HEK293 (cell line): ENCODE measurements around the gene TOP3A.

Source experiments
- CTCF ChIA-PET: fragments of 350-600 bp; formaldehyde crosslinking; extraction: SDS; loops from one replicate; lab custom pipeline; 2021; ENCODE audit warnings: antibody characterized with exemption; lab: Yijun Ruan, JAX
- POLR2A ChIA-PET: fragments of 300-600 bp; formaldehyde crosslinking; extraction: SDS; loops from one replicate; lab custom pipeline; 2020; ENCODE audit warnings: antibody characterized with exemption, inconsistent platforms; lab: Yijun Ruan, JAX
- H3K27ac ChIP-seq: fragments of 200-500 bp; sonication (Bioruptor generic); 2 replicates; pipeline ENCODE4 v1.5.1; 2014; ENCODE audit warnings: low read depth, low read length, control low read depth, inconsistent platforms; ENCODE audit errors: extremely low read depth
- H3K36me3 ChIP-seq, 2 experiments: fragments of 200-500 bp in 1 of 2; sonication (Bioruptor generic) in 1 of 2; 1 replicate in 1 of 2; 2 replicates in 1 of 2; pipeline ENCODE4 v1.5.1; 2014 to 2017; ENCODE audit warnings: inconsistent platforms in 2 of 2, low read length in 2 of 2; ENCODE audit not compliant: control insufficient read depth in 2 of 2, insufficient read depth in 1 of 2
- H3K4me1 ChIP-seq: fragments of 200-500 bp; sonication (Bioruptor generic); 2 replicates; pipeline ENCODE4 v1.5.1; 2014; ENCODE audit warnings: mild to moderate bottlenecking, low read length, inconsistent platforms; ENCODE audit not compliant: control insufficient read depth, insufficient read depth
- H3K4me3 ChIP-seq: 2 replicates; pipeline ENCODE4 v1.5.1; 2011; ENCODE audit warnings: low read depth, mild to moderate bottlenecking, control low read depth, low read length, moderate library complexity
- H3K9me3 ChIP-seq: fragments of 200-500 bp; sonication (Bioruptor generic); 2 replicates; pipeline ENCODE4 v1.5.1; 2014; ENCODE audit warnings: low read depth, low read length, inconsistent platforms; ENCODE audit not compliant: control insufficient read depth, insufficient read depth
- CTCF ChIP-seq: fragments of 450-650 bp; formaldehyde crosslinking; IDR thresholded peaks from 2 replicates; pipeline ENCODE4 v1.5.1; 2016; ENCODE audit warnings: missing biosample characterization, missing genetic modification characterization
- GLIS2 ChIP-seq: fragments of 450-650 bp; formaldehyde crosslinking; IDR thresholded peaks from 2 replicates; pipeline ENCODE4 v1.5.1; 2016; ENCODE audit warnings: missing biosample characterization, missing genetic modification characterization
- PRDM4 ChIP-seq: fragments of 450-650 bp; formaldehyde crosslinking; IDR thresholded peaks from 2 replicates; pipeline ENCODE4 v1.5.1; 2017; ENCODE audit warnings: missing biosample characterization, missing genetic modification characterization
- SP7 ChIP-seq: fragments of 450-650 bp; formaldehyde crosslinking; IDR thresholded peaks from 2 replicates; pipeline ENCODE4 v1.5.1; 2016; ENCODE audit warnings: missing biosample characterization, missing genetic modification characterization
- WT1 ChIP-seq: fragments of 450-650 bp; formaldehyde crosslinking; IDR thresholded peaks from 2 replicates; pipeline ENCODE4 v1.5.1; 2016; ENCODE audit warnings: missing biosample characterization, missing genetic modification characterization
- ZBTB17 ChIP-seq: fragments of 450-650 bp; formaldehyde crosslinking; IDR thresholded peaks from 2 replicates; pipeline ENCODE4 v1.5.1; 2016; ENCODE audit warnings: missing biosample characterization, missing genetic modification characterization
- ZBTB6 ChIP-seq: fragments of 450-650 bp; formaldehyde crosslinking; IDR thresholded peaks from 2 replicates; pipeline ENCODE4 v1.5.1; 2017; ENCODE audit warnings: missing biosample characterization, missing genetic modification characterization
- ZBTB7A ChIP-seq: fragments of 450-650 bp; formaldehyde crosslinking; IDR thresholded peaks from 2 replicates; pipeline ENCODE4 v1.5.1; 2016; ENCODE audit warnings: low read depth, missing biosample characterization, missing genetic modification characterization
- ZFHX2 ChIP-seq: fragments of 450-650 bp; formaldehyde crosslinking; conservative IDR thresholded peaks from 2 replicates; pipeline ENCODE4 v1.5.1; 2016; ENCODE audit warnings: missing biosample characterization, missing genetic modification characterization
- ZIC2 ChIP-seq: fragments of 450-650 bp; formaldehyde crosslinking; IDR thresholded peaks from 2 replicates; pipeline ENCODE4 v1.5.1; 2016; ENCODE audit warnings: missing biosample characterization, missing genetic modification characterization
- ZNF155 ChIP-seq: fragments of 450-650 bp; formaldehyde crosslinking; IDR thresholded peaks from 2 replicates; pipeline ENCODE4 v1.5.1; 2016; ENCODE audit warnings: missing biosample characterization, missing genetic modification characterization
- ZNF2 ChIP-seq: fragments of 450-650 bp; formaldehyde crosslinking; IDR thresholded peaks from 2 replicates; pipeline ENCODE4 v1.5.1; 2016; ENCODE audit warnings: missing biosample characterization, missing genetic modification characterization
- ZNF202 ChIP-seq: fragments of 450-650 bp; formaldehyde crosslinking; IDR thresholded peaks from 2 replicates; pipeline ENCODE4 v1.5.1; 2016; ENCODE audit warnings: missing biosample characterization, missing genetic modification characterization, borderline replicate concordance
- ZNF214 ChIP-seq: fragments of 450-650 bp; formaldehyde crosslinking; IDR thresholded peaks from 2 replicates; pipeline ENCODE4 v1.5.1; 2017; ENCODE audit warnings: missing biosample characterization, mild to moderate bottlenecking, missing genetic modification characterization, borderline replicate concordance
- ZNF248 ChIP-seq: fragments of 450-650 bp; formaldehyde crosslinking; IDR thresholded peaks from 2 replicates; pipeline ENCODE4 v1.5.1; 2017; ENCODE audit warnings: missing biosample characterization, missing genetic modification characterization
- ZNF266 ChIP-seq: fragments of 450-650 bp; formaldehyde crosslinking; IDR thresholded peaks from 2 replicates; pipeline ENCODE4 v1.5.1; 2016; ENCODE audit warnings: missing biosample characterization, missing genetic modification characterization, low read depth
- ZNF404 ChIP-seq: fragments of 450-650 bp; formaldehyde crosslinking; IDR thresholded peaks from 2 replicates; pipeline ENCODE4 v1.5.1; 2017; ENCODE audit warnings: missing biosample characterization, missing genetic modification characterization
- ZNF510 ChIP-seq: fragments of 450-650 bp; formaldehyde crosslinking; IDR thresholded peaks from 2 replicates; pipeline ENCODE4 v1.5.1; 2018; ENCODE audit warnings: mild to moderate bottlenecking, missing genetic modification characterization, missing biosample characterization; ENCODE audit not compliant: insufficient replicate concordance
- ZNF600 ChIP-seq: fragments of 450-650 bp; formaldehyde crosslinking; IDR thresholded peaks from 2 replicates; pipeline ENCODE4 v1.5.1; 2016; ENCODE audit warnings: missing biosample characterization, missing genetic modification characterization
- ZNF629 ChIP-seq: fragments of 450-650 bp; formaldehyde crosslinking; IDR thresholded peaks from 2 replicates; pipeline ENCODE4 v1.5.1; 2017; ENCODE audit warnings: missing biosample characterization, missing genetic modification characterization
- ZNF639 ChIP-seq: fragments of 450-650 bp; formaldehyde crosslinking; IDR thresholded peaks from 2 replicates; pipeline ENCODE4 v1.5.1; 2016; ENCODE audit warnings: missing biosample characterization, missing genetic modification characterization
- ZNF660 ChIP-seq: fragments of 450-650 bp; IDR thresholded peaks from 2 replicates; pipeline ENCODE4 v1.5.1; 2018; ENCODE audit warnings: missing biosample characterization, mild to moderate bottlenecking, missing genetic modification characterization
- ZNF701 ChIP-seq: fragments of 450-650 bp; formaldehyde crosslinking; IDR thresholded peaks from 2 replicates; pipeline ENCODE4 v1.5.1; 2016; ENCODE audit warnings: missing biosample characterization, missing genetic modification characterization
- ZNF785 ChIP-seq: fragments of 450-650 bp; formaldehyde crosslinking; IDR thresholded peaks from 2 replicates; pipeline ENCODE4 v1.5.1; 2016; ENCODE audit warnings: missing biosample characterization, missing genetic modification characterization
- TF ChIP-seq, protein P1 (sequence below): fragments of 450-650 bp; formaldehyde crosslinking; IDR thresholded peaks from 2 replicates; pipeline ENCODE4 v1.5.1; 2016; ENCODE audit warnings: missing biosample characterization, missing genetic modification characterization, low read depth
- TF ChIP-seq, protein P2 (sequence below): fragments of 450-650 bp; formaldehyde crosslinking; IDR thresholded peaks from 2 replicates; pipeline ENCODE4 v1.5.1; 2016; ENCODE audit warnings: missing biosample characterization, missing genetic modification characterization
- TF ChIP-seq, protein P3 (sequence below): fragments of 450-650 bp; formaldehyde crosslinking; IDR thresholded peaks from 2 replicates; pipeline ENCODE4 v1.5.1; 2016; ENCODE audit warnings: missing biosample characterization, missing genetic modification characterization

The TOP3A gene

GRCh38 chr17:18314731-18315561 is at the start of gene TOP3A, which contains the start of gene SMCR8:
TOP3A (minus strand) TSS chr17:18314994; CDS start chr17:18314778, 216 bp downstream.
SMCR8 (plus strand) TSS chr17:18315293; CDS start chr17:18315790, 497 bp downstream.
- peak within 1 kb of the TSS; percentile 85 for H3K4me3 ChIP-seq
- CTCF ChIA-PET, result interaction anchor here (0.9 to 1.1 kb wide), 3 partner anchors 48 to 666 kb away, joined by 3 read pairs; no protein-coding TSS in a partner anchor
- POLR2A ChIA-PET, result interaction anchor here (0.5 to 1.5 kb wide), 14 partner anchors 8 to 97 kb away, joined by 3 to 8 read pairs (median 3); partner anchors contain the start of genes MIEF2 and SHMT1
- H3K36me3 ChIP-seq, result peaks cover 24 to 74% of the 10 kb centered on the region in 2 experiments
- H3K9me3 ChIP-seq, result no peaks in the 10 kb centered on the region
- peak within 1 kb of the TSS; percentile 93 for H3K27ac ChIP-seq
- H3K4me1 ChIP-seq, result peaks cover 21% of the 10 kb centered on the region
- TF ChIP-seq ZNF600 (tag by site-specific recombination), result peak; percentile 66
- peak; percentile 16; the same call in 1 of the 2 replicates for TF ChIP-seq ZBTB6 (tag by site-specific recombination)
- TF ChIP-seq SP7 (tag by site-specific recombination), result peak; percentile 56
- TF ChIP-seq ZNF214 (tag by site-specific recombination), result no peak
- TF ChIP-seq, protein P1, sequence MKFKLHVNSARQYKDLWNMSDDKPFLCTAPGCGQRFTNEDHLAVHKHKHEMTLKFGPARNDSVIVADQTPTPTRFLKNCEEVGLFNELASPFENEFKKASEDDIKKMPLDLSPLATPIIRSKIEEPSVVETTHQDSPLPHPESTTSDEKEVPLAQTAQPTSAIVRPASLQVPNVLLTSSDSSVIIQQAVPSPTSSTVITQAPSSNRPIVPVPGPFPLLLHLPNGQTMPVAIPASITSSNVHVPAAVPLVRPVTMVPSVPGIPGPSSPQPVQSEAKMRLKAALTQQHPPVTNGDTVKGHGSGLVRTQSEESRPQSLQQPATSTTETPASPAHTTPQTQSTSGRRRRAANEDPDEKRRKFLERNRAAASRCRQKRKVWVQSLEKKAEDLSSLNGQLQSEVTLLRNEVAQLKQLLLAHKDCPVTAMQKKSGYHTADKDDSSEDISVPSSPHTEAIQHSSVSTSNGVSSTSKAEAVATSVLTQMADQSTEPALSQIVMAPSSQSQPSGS (tag by site-specific recombination), result no peak
- no peak for TF ChIP-seq ZNF510 (tag by site-specific recombination)
- peak; percentile 52; the same call in 1 of the 2 replicates for TF ChIP-seq ZBTB7A (tag by site-specific recombination)
- TF ChIP-seq ZNF404, result no peak
- no peak for TF ChIP-seq ZNF202 (tag by site-specific recombination)
- TF ChIP-seq, protein P2, sequence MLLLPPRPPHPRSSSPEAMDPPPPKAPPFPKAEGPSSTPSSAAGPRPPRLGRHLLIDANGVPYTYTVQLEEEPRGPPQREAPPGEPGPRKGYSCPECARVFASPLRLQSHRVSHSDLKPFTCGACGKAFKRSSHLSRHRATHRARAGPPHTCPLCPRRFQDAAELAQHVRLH, result peak; percentile 99
- TF ChIP-seq ZIC2 (tag by site-specific recombination), result peak; percentile 40; the same call in 1 of the 2 replicates
- TF ChIP-seq ZNF785 (tag by site-specific recombination), result no peak
- TF ChIP-seq, protein P3, sequence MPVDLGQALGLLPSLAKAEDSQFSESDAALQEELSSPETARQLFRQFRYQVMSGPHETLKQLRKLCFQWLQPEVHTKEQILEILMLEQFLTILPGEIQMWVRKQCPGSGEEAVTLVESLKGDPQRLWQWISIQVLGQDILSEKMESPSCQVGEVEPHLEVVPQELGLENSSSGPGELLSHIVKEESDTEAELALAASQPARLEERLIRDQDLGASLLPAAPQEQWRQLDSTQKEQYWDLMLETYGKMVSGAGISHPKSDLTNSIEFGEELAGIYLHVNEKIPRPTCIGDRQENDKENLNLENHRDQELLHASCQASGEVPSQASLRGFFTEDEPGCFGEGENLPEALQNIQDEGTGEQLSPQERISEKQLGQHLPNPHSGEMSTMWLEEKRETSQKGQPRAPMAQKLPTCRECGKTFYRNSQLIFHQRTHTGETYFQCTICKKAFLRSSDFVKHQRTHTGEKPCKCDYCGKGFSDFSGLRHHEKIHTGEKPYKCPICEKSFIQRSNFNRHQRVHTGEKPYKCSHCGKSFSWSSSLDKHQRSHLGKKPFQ (tag by site-specific recombination), result no peak
- TF ChIP-seq ZNF155 (tag by site-specific recombination), result no peak
- TF ChIP-seq ZNF701 (tag by site-specific recombination), result no peak
- TF ChIP-seq ZNF660, result peak; percentile 66; the same call in 1 of the 2 replicates
- TF ChIP-seq WT1 (tag by site-specific recombination), result 0 out of 2 replicates have a peak, but pooled peaks have one; percentile 57
- no peak for TF ChIP-seq CTCF
- no peak for TF ChIP-seq ZNF248 (tag by site-specific recombination)
- peak; percentile 74 for TF ChIP-seq ZFHX2 (tag by site-specific recombination)
- TF ChIP-seq ZNF629 (tag by site-specific recombination), result peak; percentile 82
- no peak for TF ChIP-seq ZNF2
- TF ChIP-seq GLIS2 (tag by site-specific recombination), result no peak; the same call in 1 of the 2 replicates
- TF ChIP-seq ZNF639, result peak; percentile 77; the same call in 1 of the 2 replicates
- TF ChIP-seq PRDM4 (tag by site-specific recombination), result peak; percentile 82
- peak; percentile 99 for TF ChIP-seq ZBTB17 (tag by site-specific recombination)
- 0 out of 2 replicates have a peak, but pooled peaks have one; percentile 34 for TF ChIP-seq ZNF266
